Frontal cortex (tissue), 4 donors: ENCODE measurements around the gene FBXW10B. TPM values are rescaled to one million over a fixed set of nuclear protein-coding genes. Genes with fewer than 3 reads are reported as not detected.
"Not testable (repeated sequence)": the region's sequence is repeated elsewhere in the genome, so short reads cannot be mapped to it uniquely, and the experiment has no call there.

Experiments
- DNase-seq, 2 donors: peaks; one replicate each; pipeline ENCODE4 v3.0.0; 2012; ENCODE audit warnings: low spot score in 2 of 2
- FAIRE-seq: peaks from 2 replicates; lab custom pipeline; 2012; peaks lifted over from hg19 to GRCh38; lab: Jason Lieb, UNC
- total RNA-seq: library from RNA; depleted of rRNA; stranded (reverse); fragments of >200 nt; gene quantifications from one replicate; pipeline ENCODE4 v1.2.3, GENCODE V29; 2014
- donor health status: control.
- donor health status: control.
- donor health status: control.

The FBXW10B gene
- total RNA-seq, 1 donor from 2014 or later: 0.82 TPM

GRCh38 chr17:15642505-15643251 lies 23.2 kb upstream of the FBXW10B start:
- DNase-seq, FAIRE-seq: not testable (repeated sequence)

- not testable (repeated sequence) for FAIRE-seq, DNase-seq
These were observed 22.5 kb upstream of the FBXW10B start for GRCh38 chr17:15642014-15642413.

- FAIRE-seq, DNase-seq: not testable (repeated sequence)
These were observed 11.5 kb upstream of the FBXW10B start for GRCh38 chr17:15630930-15631453.

DNA sequence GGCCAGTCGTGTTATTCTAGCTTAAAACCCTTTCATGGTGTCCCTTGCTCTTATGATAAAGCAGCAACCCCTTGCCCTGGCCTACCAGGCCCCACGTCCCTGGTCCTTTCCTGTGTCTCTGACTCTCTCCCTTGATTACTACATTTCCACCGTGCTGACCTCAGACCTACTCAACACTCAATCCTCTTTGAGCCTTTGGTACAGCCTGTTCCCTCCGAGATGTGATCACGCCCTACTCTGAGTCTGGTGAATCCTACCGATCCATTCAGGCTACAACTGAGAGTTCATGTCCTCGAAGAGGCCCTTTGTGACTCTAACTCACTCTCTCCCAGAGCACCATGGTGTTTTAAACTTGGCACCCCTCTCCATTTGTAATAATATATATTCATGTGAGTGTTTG lies 10.5 kb upstream of the FBXW10B start:
- DNase-seq, FAIRE-seq: not testable (repeated sequence)

GRCh38 chr17:15623661-15624209 lies 4.2 kb upstream of the FBXW10B start:
- not testable (repeated sequence) for FAIRE-seq, DNase-seq

- DNase-seq: not testable (repeated sequence)
These were observed 3.8 kb upstream of the FBXW10B start for GRCh38 chr17:15623255-15623654.

GRCh38 chr17:15622124-15622523 lies 2.6 kb upstream of the FBXW10B start:
- FAIRE-seq, DNase-seq: not testable (repeated sequence)

More at GRCh38 chr17:15623255-15623654, 3.8 kb upstream of the FBXW10B start:
- not testable (repeated sequence) for FAIRE-seq

- DNase-seq, FAIRE-seq: not testable (repeated sequence)
These were observed 2.7 kb downstream of the FBXW10B start for GRCh38 chr17:15616828-15617227.

- not testable (repeated sequence) for DNase-seq, FAIRE-seq
These were observed 3.7 kb downstream of the FBXW10B start for GRCh38 chr17:15615850-15616249.

GRCh38 chr17:15613111-15613510 lies 6.4 kb downstream of the FBXW10B start:
- DNase-seq, FAIRE-seq: not testable (repeated sequence)

- FAIRE-seq, DNase-seq: not testable (repeated sequence)
These were observed 26.5 kb downstream of the FBXW10B start for GRCh38 chr17:15592960-15593359.

DNA sequence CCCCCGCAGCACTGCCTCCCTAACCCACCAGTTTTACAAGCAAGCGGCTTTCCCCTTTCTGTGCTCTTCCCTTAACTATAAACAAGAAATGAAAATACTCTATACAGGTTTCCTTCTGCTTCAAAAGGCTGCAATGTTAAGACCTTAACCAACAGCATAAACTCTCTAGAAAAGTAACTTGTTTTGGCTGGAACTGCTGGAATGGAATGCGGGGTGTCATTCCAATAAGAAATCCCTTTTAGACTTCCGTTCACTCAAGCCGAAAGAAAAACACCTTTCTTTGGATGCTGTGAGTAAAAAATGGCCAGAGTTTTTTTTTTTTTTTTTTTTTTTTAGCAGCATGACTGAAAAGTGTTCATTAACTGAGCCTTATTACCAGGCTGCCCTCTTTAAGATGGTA lies 27.5 kb downstream of the FBXW10B start:
- not testable (repeated sequence) for FAIRE-seq, DNase-seq

DNA sequence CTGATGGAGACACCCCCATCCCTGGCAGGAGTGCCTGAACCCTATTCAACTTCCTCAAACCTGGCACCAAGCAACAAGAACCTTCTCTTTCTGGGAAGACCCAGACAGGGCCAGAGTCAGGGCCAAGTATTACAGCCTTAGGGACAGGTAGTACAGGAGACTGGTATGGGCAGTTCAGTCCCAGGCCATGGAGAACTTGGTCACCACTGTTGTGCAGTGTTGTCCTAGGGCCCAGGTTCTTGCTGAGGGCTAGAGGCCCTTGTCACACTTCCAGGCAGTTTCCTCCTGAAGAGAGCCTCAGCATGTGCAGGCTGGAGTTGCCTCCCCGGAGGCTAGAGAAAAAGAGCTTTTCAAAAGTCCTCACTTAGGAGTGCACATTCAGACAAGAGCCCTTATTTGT lies 28.7 kb downstream of the FBXW10B start:
- not testable (repeated sequence) for FAIRE-seq, DNase-seq

DNA sequence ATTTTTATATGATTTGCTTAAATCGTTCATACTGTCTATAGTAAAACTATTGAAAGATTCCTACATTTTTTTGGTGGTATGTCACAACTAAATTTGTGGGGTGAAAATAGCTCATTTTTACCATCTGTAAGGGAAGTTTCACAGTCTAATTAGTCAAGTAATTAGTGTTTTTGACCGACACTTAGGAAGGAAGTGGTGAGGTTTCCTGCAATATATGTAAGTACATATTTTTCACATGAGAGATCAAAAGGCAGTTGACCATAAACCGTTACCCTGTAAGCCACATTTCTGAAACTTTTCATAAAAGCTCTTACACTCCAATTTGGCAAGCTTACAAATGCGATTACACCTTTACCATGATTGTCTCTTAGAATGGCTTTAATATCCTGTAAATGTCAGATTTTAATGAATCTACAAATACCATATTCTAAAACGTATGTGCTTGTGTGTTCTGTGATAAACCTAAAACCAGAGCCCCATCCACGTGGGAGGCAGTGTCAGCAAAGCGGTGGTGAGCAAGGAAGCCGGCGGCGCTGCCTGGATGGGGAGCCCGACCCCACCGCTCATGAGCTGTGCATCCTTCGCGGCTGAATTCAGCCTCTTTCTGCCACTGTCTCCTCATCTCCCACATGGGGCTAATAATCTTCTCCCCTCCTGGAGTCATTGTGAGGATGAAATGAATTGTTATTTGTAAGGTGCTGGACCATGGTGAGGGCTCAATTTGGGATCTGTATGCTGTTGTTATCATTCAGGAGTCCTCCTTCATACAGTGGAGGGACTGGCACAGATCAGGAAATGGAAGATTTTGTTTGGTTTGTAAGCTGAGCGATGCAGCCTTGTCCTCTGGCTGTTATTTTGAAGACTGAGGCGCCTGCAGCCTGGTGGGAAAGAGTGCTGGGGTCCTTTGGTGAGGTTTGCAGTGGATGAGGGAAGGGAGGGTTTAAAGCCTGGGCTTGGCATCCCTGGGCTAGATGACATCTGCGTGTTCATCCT lies 29.7 kb downstream of the FBXW10B start:
- DNase-seq, FAIRE-seq: not testable (repeated sequence)

DNA sequence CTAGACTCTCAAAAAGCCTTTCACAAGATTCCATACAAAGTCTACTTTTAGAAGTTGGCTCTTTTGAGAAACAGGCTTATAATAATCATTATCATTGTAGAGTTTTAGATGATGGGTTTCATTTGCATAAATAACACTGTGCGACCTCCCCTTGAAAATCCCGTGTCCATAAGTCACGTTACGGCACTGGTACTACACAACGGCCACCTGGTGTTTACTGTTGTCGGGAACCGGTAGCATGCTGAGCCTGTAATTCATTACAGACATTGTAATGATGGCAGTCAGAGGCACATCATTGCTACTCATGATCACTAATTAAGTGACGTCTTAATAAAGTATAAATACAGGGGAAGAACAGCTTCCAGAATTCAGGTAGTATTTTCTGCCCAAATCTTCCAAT lies 31.5 kb downstream of the FBXW10B start:
- not testable (repeated sequence) for FAIRE-seq

GRCh38 chr17:15583313-15583712 lies 36.2 kb downstream of the FBXW10B start:
- FAIRE-seq, DNase-seq: not testable (repeated sequence)

More for the DNA sequence above, 31.5 kb downstream of the FBXW10B start:
- not testable (repeated sequence) for DNase-seq

GRCh38 chr17:15581462-15581861 lies 38.0 kb downstream of the FBXW10B start:
- not testable (repeated sequence) for DNase-seq, FAIRE-seq

DNA sequence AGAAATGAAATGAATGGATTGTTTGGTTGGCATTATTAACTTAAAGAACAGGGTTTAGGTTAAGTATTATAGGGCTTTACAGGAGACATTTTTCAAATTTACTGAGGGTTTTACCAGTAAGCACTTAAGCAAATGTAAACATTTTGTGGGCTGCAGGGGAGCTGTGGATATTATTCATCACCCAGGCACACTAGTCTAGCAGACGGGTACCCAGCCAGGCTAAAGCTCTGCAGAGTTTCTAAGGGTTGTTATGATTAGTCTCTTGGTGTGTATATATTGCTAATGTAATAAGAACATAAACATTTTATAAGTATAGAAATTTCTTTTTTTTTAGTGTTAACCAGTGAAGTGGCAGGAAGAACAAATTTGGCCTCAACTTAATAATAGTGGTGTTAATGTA lies 42.7 kb downstream of the FBXW10B start:
- DNase-seq, FAIRE-seq: not testable (repeated sequence)

- FAIRE-seq, DNase-seq: not testable (repeated sequence)
These were observed 44.8 kb downstream of the FBXW10B start for GRCh38 chr17:15574660-15575059.
